Measurements from ENCODE around the gene CD164L2.

CD164L2 gene

DNA sequence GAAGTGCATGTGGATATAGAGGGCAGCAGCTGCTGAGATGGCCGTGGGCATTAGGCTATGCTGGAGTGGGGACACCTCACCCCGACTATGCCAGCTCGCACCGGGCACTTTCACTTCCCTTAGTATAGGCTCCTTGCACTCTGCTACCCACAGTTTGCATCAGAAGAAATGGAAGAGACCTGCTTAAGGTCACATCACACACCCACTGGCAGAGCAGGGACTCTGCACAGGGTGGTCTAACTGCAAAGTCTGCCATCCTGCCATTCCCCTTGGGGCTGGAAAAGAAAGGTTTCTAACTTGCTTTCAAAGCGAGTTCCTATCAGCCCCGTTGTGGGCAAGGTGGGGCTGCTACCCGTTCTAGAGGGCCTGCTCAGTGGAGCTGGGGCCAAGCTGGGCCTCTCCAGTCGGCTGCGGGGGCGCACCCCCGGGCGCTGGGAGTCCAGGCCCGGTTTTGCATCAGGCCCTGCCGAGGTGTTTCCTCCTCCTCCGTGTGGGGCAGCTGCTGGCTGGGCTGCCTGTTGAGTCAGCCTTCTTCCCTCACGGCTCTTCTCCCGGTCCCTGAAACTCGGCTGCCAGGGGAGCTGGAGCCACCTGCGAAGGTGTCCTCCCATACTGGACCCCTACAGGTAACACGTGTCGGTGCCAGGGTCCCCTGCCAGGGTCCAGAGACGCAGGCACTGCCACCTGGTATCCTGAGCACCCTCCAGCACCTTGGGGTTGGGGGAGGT is 41.4 kb downstream of the CD164L2 start, which contains the start of gene SYTL1:
Gene SYTL1, plus strand, starts transcription at position 498 of the 728 bp plus-strand sequence. CDS start 3,313 bp downstream, outside the sequence.
- no peak within 1 kb of the TSS for H3K9ac ChIP-seq
- TF ChIP-seq, protein P1, sequence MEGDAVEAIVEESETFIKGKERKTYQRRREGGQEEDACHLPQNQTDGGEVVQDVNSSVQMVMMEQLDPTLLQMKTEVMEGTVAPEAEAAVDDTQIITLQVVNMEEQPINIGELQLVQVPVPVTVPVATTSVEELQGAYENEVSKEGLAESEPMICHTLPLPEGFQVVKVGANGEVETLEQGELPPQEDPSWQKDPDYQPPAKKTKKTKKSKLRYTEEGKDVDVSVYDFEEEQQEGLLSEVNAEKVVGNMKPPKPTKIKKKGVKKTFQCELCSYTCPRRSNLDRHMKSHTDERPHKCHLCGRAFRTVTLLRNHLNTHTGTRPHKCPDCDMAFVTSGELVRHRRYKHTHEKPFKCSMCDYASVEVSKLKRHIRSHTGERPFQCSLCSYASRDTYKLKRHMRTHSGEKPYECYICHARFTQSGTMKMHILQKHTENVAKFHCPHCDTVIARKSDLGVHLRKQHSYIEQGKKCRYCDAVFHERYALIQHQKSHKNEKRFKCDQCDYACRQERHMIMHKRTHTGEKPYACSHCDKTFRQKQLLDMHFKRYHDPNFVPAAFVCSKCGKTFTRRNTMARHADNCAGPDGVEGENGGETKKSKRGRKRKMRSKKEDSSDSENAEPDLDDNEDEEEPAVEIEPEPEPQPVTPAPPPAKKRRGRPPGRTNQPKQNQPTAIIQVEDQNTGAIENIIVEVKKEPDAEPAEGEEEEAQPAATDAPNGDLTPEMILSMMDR (IDR thresholded peaks at IDR 0.05) = no peak

DNA sequence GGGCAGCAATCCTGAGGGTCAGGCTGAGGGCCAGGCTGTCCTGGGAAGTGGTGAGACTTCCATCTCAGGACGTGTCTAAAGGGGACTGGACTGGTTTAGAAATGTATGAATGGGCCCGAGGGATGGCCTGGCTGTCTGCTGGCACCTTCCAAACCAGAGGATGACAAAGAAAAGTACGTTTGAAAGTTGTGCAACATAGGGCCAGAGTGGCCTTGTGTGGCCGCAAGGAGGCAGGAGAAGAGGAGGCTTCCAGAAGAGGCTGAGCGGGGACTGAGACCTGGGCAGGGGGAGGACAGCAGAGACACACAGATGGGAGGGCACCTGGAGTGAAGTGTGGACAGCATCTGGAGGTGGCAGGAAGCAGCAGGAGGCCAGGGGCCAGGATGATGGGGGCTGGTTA is 43.9 kb downstream of the CD164L2 start:
- no peak overlapping the region for H3K4me2 ChIP-seq (ENCODE audit: low read length)
- H3K36me3 ChIP-seq (ENCODE audit: control insufficient read depth, insufficient read depth, low read length) = no peaks in the 10 kb centered on the region
- no peak overlapping the region for H3K27ac ChIP-seq

More for the DNA sequence above, 41.4 kb downstream of the CD164L2 start, which contains the start of gene SYTL1:
- no peaks in the 10 kb centered on the region for H3K79me2 ChIP-seq
- H3K27ac ChIP-seq = no peak within 1 kb of the TSS
- no peak within 1 kb of the TSS for H2AFZ ChIP-seq
- no peaks in the 10 kb centered on the region for H3K4me1 ChIP-seq
- no peaks in the 10 kb centered on the region for H3K27me3 ChIP-seq (ENCODE audit: control insufficient read depth, insufficient read depth, low read length)
- no peaks in the 10 kb centered on the region for H3K36me3 ChIP-seq (ENCODE audit: control insufficient read depth, insufficient read depth, low read length)
- H3K4me2 ChIP-seq (ENCODE audit: low read length) = peak within 1 kb of the TSS; percentile 65
- H3K4me3 ChIP-seq (ENCODE audit: low read depth, low read length) = peak within 1 kb of the TSS; percentile 60
- H3K9me3 ChIP-seq (ENCODE audit: control insufficient read depth, low read length) = no peaks in the 10 kb centered on the region

DNA sequence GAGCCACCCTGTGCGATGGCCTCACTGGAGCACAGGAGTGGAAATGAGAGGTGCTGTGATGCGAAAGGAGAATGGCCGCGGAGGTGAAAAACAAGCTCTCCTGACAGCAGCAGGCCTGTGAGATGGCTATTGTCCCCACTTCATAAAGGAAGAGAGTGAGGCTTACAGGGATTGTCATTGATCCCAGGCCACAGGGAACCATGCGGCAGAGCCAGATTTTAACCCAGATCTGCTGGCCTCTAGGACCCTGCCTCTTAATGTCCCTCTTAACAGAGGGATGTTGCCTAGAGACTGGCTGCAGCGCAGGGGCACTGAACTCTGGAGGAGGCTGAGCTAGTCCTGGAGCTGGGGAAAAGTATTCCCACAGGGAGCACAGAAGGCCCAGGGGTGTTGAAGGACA is 44.4 kb downstream of the CD164L2 start:
- H3K27ac ChIP-seq = no peak overlapping the region
- no peaks in the 10 kb centered on the region for H3K36me3 ChIP-seq (ENCODE audit: control insufficient read depth, insufficient read depth, low read length)
- TF ChIP-seq, protein P1 (IDR thresholded peaks at IDR 0.05) = no peak

More for the DNA sequence above, 43.9 kb downstream of the CD164L2 start:
- Histone ChIP-seq H3K79me2 (no peaks in the 10 kb centered on the region), H3K4me1 (no peaks in the 10 kb centered on the region), H3K9me3 (ENCODE audit: control insufficient read depth, low read length) (no peaks in the 10 kb centered on the region), H2AFZ (no peak overlapping the region), H3K27me3 (ENCODE audit: control insufficient read depth, insufficient read depth, low read length) (no peaks in the 10 kb centered on the region), H3K4me3 (ENCODE audit: low read depth, low read length) (no peak overlapping the region), H3K9ac (no peak overlapping the region)
- TF ChIP-seq, protein P1 (IDR thresholded peaks at IDR 0.05) = no peak

DNA sequence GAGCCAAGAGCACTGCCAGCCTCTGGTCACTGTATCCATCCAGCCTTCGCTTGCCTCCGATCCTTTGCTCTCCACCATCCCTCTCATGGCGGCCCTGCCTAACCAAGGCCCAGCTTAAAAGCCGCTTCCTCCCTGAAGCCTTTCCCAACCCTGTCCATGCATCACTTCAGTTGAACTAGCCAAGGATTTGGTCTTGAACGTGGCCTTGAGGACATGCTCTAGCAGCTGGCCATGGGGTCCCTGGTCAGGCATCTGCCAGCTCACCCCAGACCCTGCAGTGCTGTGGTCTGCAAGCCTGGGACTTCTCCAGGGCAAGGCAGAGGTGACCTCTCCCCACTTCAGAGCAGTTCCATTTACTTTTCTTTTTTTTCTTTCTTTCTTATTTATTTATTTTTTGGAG is 46.4 kb downstream of the CD164L2 start:
- H3K9ac ChIP-seq = no peak overlapping the region
- no peaks in the 10 kb centered on the region for H3K36me3 ChIP-seq (ENCODE audit: control insufficient read depth, insufficient read depth, low read length)
- no peaks in the 10 kb centered on the region for H3K4me1 ChIP-seq
- no peaks in the 10 kb centered on the region for H3K79me2 ChIP-seq
- H3K4me3 ChIP-seq (ENCODE audit: low read depth, low read length) = no peak overlapping the region
- no peak overlapping the region for H3K4me2 ChIP-seq (ENCODE audit: low read length)
- TF ChIP-seq, protein P1 (IDR thresholded peaks at IDR 0.05) = no peak
- no peaks in the 10 kb centered on the region for H3K9me3 ChIP-seq (ENCODE audit: control insufficient read depth, low read length)
- H3K27ac ChIP-seq = no peak overlapping the region
- no peaks in the 10 kb centered on the region for H3K27me3 ChIP-seq (ENCODE audit: control insufficient read depth, insufficient read depth, low read length)
- H2AFZ ChIP-seq = no peak overlapping the region

More for the DNA sequence above, 44.4 kb downstream of the CD164L2 start:
- Histone ChIP-seq H2AFZ (no peak overlapping the region), H3K9me3 (ENCODE audit: control insufficient read depth, low read length) (no peaks in the 10 kb centered on the region), H3K4me2 (ENCODE audit: low read length) (no peak overlapping the region), H3K4me1 (no peaks in the 10 kb centered on the region), H3K9ac (no peak overlapping the region), H3K27me3 (ENCODE audit: control insufficient read depth, insufficient read depth, low read length) (no peaks in the 10 kb centered on the region), H3K4me3 (ENCODE audit: low read depth, low read length) (no peak overlapping the region), H3K79me2 (no peaks in the 10 kb centered on the region)
